Stimulated activated CD4-positive, alpha-beta T cell treated with anti-CD3 and anti-CD28 coated beads, Interleukin-1b, Interleukin-23, amount 100 ng/mL, for 48 hours (primary cell): ENCODE results near the gene WSB2.
A peak's percentile ranks its signal among the peaks of the same experiment; 100 is the strongest.
"Not testable (repeated sequence)": the region's sequence is repeated elsewhere in the genome, so short reads cannot be mapped to it uniquely, and the experiment has no call there.

ENCODE experiments used
- DNase-seq: peaks from one replicate; pipeline ENCODE4 v3.0.0-alpha.2; 2020

WSB2 gene

GRCh38 chr12:118034429-118035189, 26.4 kb downstream of the WSB2 start:
- peak; percentile 13 for DNase-seq

- DNase-seq, result no peak
Measured at GRCh38 chr12:118033902-118034301, 27.1 kb downstream of the WSB2 start.

- no peak for DNase-seq
Measured at GRCh38 chr12:118033323-118033722, 27.7 kb downstream of the WSB2 start.

GRCh38 chr12:118032188-118032587, 28.8 kb downstream of the WSB2 start:
- DNase-seq, result no peak

GRCh38 chr12:118029166-118029565, 31.8 kb downstream of the WSB2 start:
- DNase-seq, result no peak

- DNase-seq, result no peak
Measured at GRCh38 chr12:118025168-118025567, 35.8 kb downstream of the WSB2 start.

- no peak for DNase-seq
Measured at GRCh38 chr12:118023301-118023860, 37.6 kb downstream of the WSB2 start.

GRCh38 chr12:118022728-118023109, 38.3 kb downstream of the WSB2 start:
- no peak for DNase-seq

- not testable (repeated sequence) for DNase-seq
Measured at GRCh38 chr12:118022097-118022727, 38.8 kb downstream of the WSB2 start.

- no peak for DNase-seq
Measured at GRCh38 chr12:118020036-118020435, 40.9 kb downstream of the WSB2 start.

- no peak for DNase-seq
Measured at GRCh38 chr12:118017926-118018325, 43.1 kb downstream of the WSB2 start.

- DNase-seq, result peak; percentile 97
Measured at GRCh38 chr12:118016424-118017264, 44.3 kb downstream of the WSB2 start, which contains the start of gene RFC5. Gene RFC5 (plus strand): TSS chr12:118016703. CDS start chr12:118016828, 125 bp downstream.

GRCh38 chr12:118015944-118016343, 45.0 kb downstream of the WSB2 start:
- no peak for DNase-seq

- DNase-seq, result no peak
Measured at GRCh38 chr12:118015306-118015705, 45.7 kb downstream of the WSB2 start.

GRCh38 chr12:118013283-118013682, 47.7 kb downstream of the WSB2 start:
- no peak for DNase-seq

GRCh38 chr12:118011961-118012360, 49.0 kb downstream of the WSB2 start:
- no peak for DNase-seq

- DNase-seq, result no peak
Measured at GRCh38 chr12:118011377-118011776, 49.6 kb downstream of the WSB2 start.

GRCh38 chr12:118010903-118011302, 50.1 kb downstream of the WSB2 start:
- DNase-seq, result no peak

- peak; percentile 12 for DNase-seq
Measured at GRCh38 chr12:117999806-118000205, 61.2 kb downstream of the WSB2 start.

- DNase-seq, result no peak
Measured at GRCh38 chr12:117998719-117999118, 62.3 kb downstream of the WSB2 start.

GRCh38 chr12:117994551-117995438, 66.2 kb downstream of the WSB2 start:
- DNase-seq, result no peak
